Measurements from ENCODE around the gene METTL14. TPM values are rescaled to one million over a fixed set of nuclear protein-coding genes. Genes with fewer than 3 reads are reported as not detected.

METTL14 gene
- total and polyA plus RNA-seq, 12 donors, result 4.8 to 37.2 (median 31.5) TPM

GRCh38 chr4:118739022-118739713 is 54.0 kb downstream of the METTL14 start:
- ATAC-seq, result no peak
- Histone ChIP-seq H3K36me3 (peaks cover 0 to 96% (median 34%) of the 10 kb centered on the region in 9 donors), H3K4me1 (peaks cover 0 to 18% (median 13%) of the 10 kb centered on the region in 9 donors), H3K27me3 (no peaks in the 10 kb centered on the region), H3K27ac (no peak overlapping the region), H3K9me3 (no peaks in the 10 kb centered on the region), H3K4me3 (no peak overlapping the region)
- WGBS, 2 donors, result 68 to 69% methylated on average over 2 of the region's 2 CpGs
- intact Hi-C loops (cut with DNase I), result loop anchor here in 2 of 10 donors (2.0 to 5.0 kb wide), 2 partner anchors 33 to 232 kb away; no protein-coding TSS in a partner anchor
- TF ChIP-seq CTCF (IDR thresholded peaks at IDR 0.05), result no peak
- DNase-seq, result no peak

GRCh38 chr4:118740869-118741268 is 55.7 kb downstream of the METTL14 start:
- ATAC-seq (peak in 2 of 8 donors; percentile 36 to 57), DNase-seq (no peak)
- Histone ChIP-seq H3K9me3 (no peaks in the 10 kb centered on the region), H3K4me1 (peaks cover 3 to 32% (median 20%) of the 10 kb centered on the region in 9 donors), H3K27ac (peak overlapping the region in 9 of 10 donors; percentile 11 to 82 (median 64)), H3K27me3 (no peaks in the 10 kb centered on the region), H3K36me3 (peaks cover 0 to 95% (median 31%) of the 10 kb centered on the region in 9 donors), H3K4me3 (peak overlapping the region in 5 of 10 donors; percentile 4 to 20 (median 15))
- intact Hi-C loops (cut with DNase I), result loop anchor here (1.0 to 10.0 kb wide), 15 partner anchors 74 to 554 kb away; partner anchors contain the start of gene SYNPO2 (in 2 of the 10)
- peak; percentile 21 to 70 (median 54) for TF ChIP-seq CTCF (IDR thresholded peaks at IDR 0.05)
- 27 to 31% methylated on average over 5 of the region's 5 CpGs for WGBS, 2 donors

- H3K27ac ChIP-seq, result peak overlapping the region in 9 of 10 donors; percentile 11 to 82 (median 64)
- intact Hi-C loops (cut with DNase I), result loop anchor here (1.0 to 10.0 kb wide), 15 partner anchors 73 to 553 kb away; partner anchors contain the start of gene SYNPO2 (in 2 of the 10)
Observed at GRCh38 chr4:118741301-118741855, 56.2 kb downstream of the METTL14 start.

More at GRCh38 chr4:118741301-118741855, 56.2 kb downstream of the METTL14 start:
- 24 to 33% methylated on average over 6 of the region's 6 CpGs for WGBS, 2 donors
- Histone ChIP-seq H3K27me3 (no peaks in the 10 kb centered on the region), H3K4me1 (peaks cover 3 to 37% (median 23%) of the 10 kb centered on the region in 9 donors), H3K36me3 (peaks cover 0 to 92% (median 26%) of the 10 kb centered on the region in 9 donors), H3K4me3 (peak overlapping the region in 5 of 10 donors; percentile 4 to 20 (median 15)), H3K9me3 (no peaks in the 10 kb centered on the region)
- ATAC-seq (peak; percentile 24 to 65 (median 53)), DNase-seq (no peak)
- no peak for TF ChIP-seq CTCF (IDR thresholded peaks at IDR 0.05)
